Activated naive CD4-positive, alpha-beta T cell treated with anti-CD3 and anti-CD28 coated beads, Interleukin-2, amount 10 ng/mL, durations not matched to agents 7 days and 5 days (primary cell): Measurements from ENCODE around the gene ZNF791.
"Not testable (repeated sequence)": the region's sequence is repeated elsewhere in the genome, so short reads cannot be mapped to it uniquely, and the experiment has no call there.

Source experiments
- CTCF ChIA-PET: fragments of 350-600 bp; sonication (Branson Sonifier 250); formaldehyde crosslinking; loops from one replicate; lab custom pipeline; 2021; ENCODE audit warnings: antibody characterized with exemption; lab: Charles Lee
- DNase-seq: peaks from one replicate; pipeline ENCODE4 v3.0.0-alpha.2; 2020
- H3K27ac Mint-ChIP-seq: one replicate; pipeline ENCODE4 v1.8.0; 2021; ENCODE audit warnings: mild to moderate bottlenecking, moderate library complexity, mixed read lengths
- H3K27me3 Mint-ChIP-seq: one replicate; pipeline ENCODE4 v1.8.0; 2021; ENCODE audit warnings: mild to moderate bottlenecking, mixed read lengths
- H3K36me3 Mint-ChIP-seq: one replicate; pipeline ENCODE4 v1.8.0; 2021; ENCODE audit warnings: mixed read lengths
- H3K4me1 Mint-ChIP-seq: one replicate; pipeline ENCODE4 v1.8.0; 2021; ENCODE audit warnings: mixed read lengths
- H3K4me3 Mint-ChIP-seq: one replicate; pipeline ENCODE4 v1.8.0; 2021; ENCODE audit warnings: mild to moderate bottlenecking, moderate library complexity, mixed read lengths
- H3K9me3 Mint-ChIP-seq: one replicate; pipeline ENCODE4 v1.8.0; 2021; ENCODE audit warnings: mixed read lengths

ZNF791 gene

GRCh38 chr19:12607631-12608030 is 3.1 kb upstream of the ZNF791 start:
- CTCF ChIA-PET: no interaction called here
- DNase-seq: no peak
- no peak overlapping the region for H3K27ac Mint-ChIP-seq
- H3K4me1 Mint-ChIP-seq: peaks cover 48% of the 10 kb centered on the region
- H3K4me3 Mint-ChIP-seq: no peak overlapping the region
- no peaks in the 10 kb centered on the region for H3K27me3 Mint-ChIP-seq
- H3K36me3 Mint-ChIP-seq: peaks cover 25% of the 10 kb centered on the region
- H3K9me3 Mint-ChIP-seq: no peaks in the 10 kb centered on the region

GRCh38 chr19:12611361-12611699 is 610 bp downstream of the ZNF791 start:
- peak overlapping the region; percentile 100 for H3K4me3 Mint-ChIP-seq
- no peaks in the 10 kb centered on the region for H3K27me3 Mint-ChIP-seq
- CTCF ChIA-PET: interaction anchor here (1.3 to 1.6 kb wide), 2 partner anchors 28 to 61 kb away, joined by 5 read pairs; no protein-coding TSS in a partner anchor
- H3K27ac Mint-ChIP-seq: peak overlapping the region; percentile 99
- peaks cover 40% of the 10 kb centered on the region for H3K36me3 Mint-ChIP-seq
- DNase-seq: no peak
- peaks cover 58% of the 10 kb centered on the region for H3K4me1 Mint-ChIP-seq
- peaks cover 3% of the 10 kb centered on the region for H3K9me3 Mint-ChIP-seq

- no peak overlapping the region for H3K4me3 Mint-ChIP-seq
- no peak overlapping the region for H3K27ac Mint-ChIP-seq
- H3K27me3 Mint-ChIP-seq: no peaks in the 10 kb centered on the region
- peaks cover 7% of the 10 kb centered on the region for H3K9me3 Mint-ChIP-seq
- CTCF ChIA-PET: no interaction called here
- H3K4me1 Mint-ChIP-seq: peaks cover 43% of the 10 kb centered on the region
- DNase-seq: no peak
- peaks cover 64% of the 10 kb centered on the region for H3K36me3 Mint-ChIP-seq
These were observed 6.9 kb downstream of the ZNF791 start for GRCh38 chr19:12617646-12618045.

- DNase-seq, H3K9me3 Mint-ChIP-seq, H3K27ac Mint-ChIP-seq, H3K27me3 Mint-ChIP-seq, H3K4me3 Mint-ChIP-seq, CTCF ChIA-PET: not testable (repeated sequence)
- H3K4me1 Mint-ChIP-seq: peaks cover 12% of the 10 kb centered on the region
- peaks cover 63% of the 10 kb centered on the region for H3K36me3 Mint-ChIP-seq
These were observed 10.7 kb downstream of the ZNF791 start for GRCh38 chr19:12621253-12622024.

- Mint-ChIP-seq H3K27ac (no peak overlapping the region), H3K36me3 (peaks cover 70% of the 10 kb centered on the region), H3K27me3 (no peaks in the 10 kb centered on the region), H3K4me3 (no peak overlapping the region), H3K4me1 (peaks cover 8% of the 10 kb centered on the region), H3K9me3 (peaks cover 22% of the 10 kb centered on the region)
- DNase-seq: no peak
- CTCF ChIA-PET: interaction anchor here (1.6 kb wide), 1 partner anchor 10 kb away, joined by 6 read pairs; no protein-coding TSS in a partner anchor
These were observed 12.8 kb downstream of the ZNF791 start for GRCh38 chr19:12623361-12624031.

GRCh38 chr19:12626958-12627357 is 16.2 kb downstream of the ZNF791 start:
- Mint-ChIP-seq H3K27me3 (no peaks in the 10 kb centered on the region), H3K4me1 (peaks cover 2% of the 10 kb centered on the region), H3K36me3 (peaks cover 80% of the 10 kb centered on the region), H3K9me3 (peaks cover 38% of the 10 kb centered on the region), H3K4me3 (no peak overlapping the region), H3K27ac (no peak overlapping the region)
- DNase-seq: no peak
- CTCF ChIA-PET: no interaction called here

GRCh38 chr19:12628040-12629022 is 17.6 kb downstream of the ZNF791 start:
- peaks cover 79% of the 10 kb centered on the region for H3K36me3 Mint-ChIP-seq
- H3K9me3 Mint-ChIP-seq: peaks cover 38% of the 10 kb centered on the region
- H3K27ac Mint-ChIP-seq: peak overlapping the region; percentile 1
- CTCF ChIA-PET: no interaction called here
- H3K4me3 Mint-ChIP-seq: no peak overlapping the region
- DNase-seq: no peak
- no peaks in the 10 kb centered on the region for H3K4me1 Mint-ChIP-seq
- no peaks in the 10 kb centered on the region for H3K27me3 Mint-ChIP-seq

- CTCF ChIA-PET: no interaction called here
- peaks cover 35% of the 10 kb centered on the region for H3K9me3 Mint-ChIP-seq
These were observed 18.5 kb downstream of the ZNF791 start for GRCh38 chr19:12629215-12629614.

GRCh38 chr19:12636631-12637030 is 25.9 kb downstream of the ZNF791 start:
- no peak overlapping the region for H3K4me3 Mint-ChIP-seq
- peaks cover 28% of the 10 kb centered on the region for H3K4me1 Mint-ChIP-seq
- DNase-seq: no peak
- H3K27ac Mint-ChIP-seq: no peak overlapping the region
- peaks cover 4% of the 10 kb centered on the region for H3K27me3 Mint-ChIP-seq
- CTCF ChIA-PET: no interaction called here
- peaks cover under 1% of the 10 kb centered on the region for H3K9me3 Mint-ChIP-seq
- H3K36me3 Mint-ChIP-seq: peaks cover 35% of the 10 kb centered on the region

More at GRCh38 chr19:12629215-12629614, 18.5 kb downstream of the ZNF791 start:
- Mint-ChIP-seq H3K27ac (no peak overlapping the region), H3K4me3 (no peak overlapping the region), H3K4me1 (no peaks in the 10 kb centered on the region), H3K27me3 (no peaks in the 10 kb centered on the region), H3K36me3 (peaks cover 82% of the 10 kb centered on the region)
- DNase-seq: no peak

GRCh38 chr19:12638611-12639182 is 28.0 kb downstream of the ZNF791 start:
- H3K9me3 Mint-ChIP-seq: no peaks in the 10 kb centered on the region
- H3K27ac Mint-ChIP-seq: no peak overlapping the region
- no peak overlapping the region for H3K4me3 Mint-ChIP-seq
- peaks cover 4% of the 10 kb centered on the region for H3K27me3 Mint-ChIP-seq
- CTCF ChIA-PET: interaction anchor here (0.8 kb wide), 1 partner anchor 25 kb away, joined by 3 read pairs; no protein-coding TSS in a partner anchor
- H3K36me3 Mint-ChIP-seq: peaks cover 21% of the 10 kb centered on the region
- peaks cover 28% of the 10 kb centered on the region for H3K4me1 Mint-ChIP-seq
- DNase-seq: no peak

- peaks cover 4% of the 10 kb centered on the region for H3K27me3 Mint-ChIP-seq
- peak overlapping the region; percentile 72 for H3K27ac Mint-ChIP-seq
- DNase-seq: peak; percentile 90
- H3K4me1 Mint-ChIP-seq: peaks cover 24% of the 10 kb centered on the region
- no peaks in the 10 kb centered on the region for H3K9me3 Mint-ChIP-seq
- CTCF ChIA-PET: interaction anchor here (0.7 to 1.8 kb wide), 11 partner anchors 10 to 77 kb away, joined by 3 to 6 read pairs (median 3); partner anchors contain the start of genes MAN2B1, WDR83, ZNF490 and ZNF791
- peaks cover 17% of the 10 kb centered on the region for H3K36me3 Mint-ChIP-seq
- H3K4me3 Mint-ChIP-seq: peak overlapping the region; percentile 51
These were observed 29.3 kb downstream of the ZNF791 start for GRCh38 chr19:12639901-12640613.

- CTCF ChIA-PET: no interaction called here
- no peak for DNase-seq
- H3K9me3 Mint-ChIP-seq: no peaks in the 10 kb centered on the region
- no peak overlapping the region for H3K4me3 Mint-ChIP-seq
- peaks cover 18% of the 10 kb centered on the region for H3K4me1 Mint-ChIP-seq
- H3K27ac Mint-ChIP-seq: no peak overlapping the region
- H3K27me3 Mint-ChIP-seq: peaks cover 4% of the 10 kb centered on the region
- peaks cover 18% of the 10 kb centered on the region for H3K36me3 Mint-ChIP-seq
These were observed 30.7 kb downstream of the ZNF791 start for GRCh38 chr19:12641456-12641855.

GRCh38 chr19:12642506-12642905 is 31.8 kb downstream of the ZNF791 start:
- H3K9me3 Mint-ChIP-seq: no peaks in the 10 kb centered on the region
- H3K4me1 Mint-ChIP-seq: peaks cover 20% of the 10 kb centered on the region
- H3K36me3 Mint-ChIP-seq: peaks cover 17% of the 10 kb centered on the region
- H3K27me3 Mint-ChIP-seq: peaks cover 4% of the 10 kb centered on the region
- CTCF ChIA-PET: interaction anchor here (0.7 kb wide), 1 partner anchor 79 kb away, joined by 3 read pairs; no protein-coding TSS in a partner anchor
- no peak overlapping the region for H3K4me3 Mint-ChIP-seq
- H3K27ac Mint-ChIP-seq: no peak overlapping the region
- DNase-seq: no peak
